ENCODE data around the gene CCDC15.
"Not testable (repeated sequence)": the region's sequence is repeated elsewhere in the genome, so short reads cannot be mapped to it uniquely, and the experiment has no call there.

Gene CCDC15

GRCh38 chr11:124955035-124955434, 1.0 kb downstream of the CCDC15 start:
- H3K4me1 Mint-ChIP-seq, result no peaks in the 10 kb centered on the region
- no peaks in the 10 kb centered on the region for H3K36me3 Mint-ChIP-seq (ENCODE audit: low read depth)
- no peak for DNase-seq
- H3K9me3 Mint-ChIP-seq, result no peaks in the 10 kb centered on the region
- no peak for TF ChIP-seq CTCF (IDR thresholded peaks at IDR 0.05)
- no peak overlapping the region for H3K27ac Mint-ChIP-seq
- no peak overlapping the region for H3K4me3 Mint-ChIP-seq
- peaks cover 1% of the 10 kb centered on the region for H3K27me3 Mint-ChIP-seq (ENCODE audit: low read depth, poor library complexity)

- Mint-ChIP-seq H3K4me1 (no peaks in the 10 kb centered on the region), H3K27ac (no peak overlapping the region), H3K27me3 (ENCODE audit: low read depth, poor library complexity) (peaks cover 9% of the 10 kb centered on the region), H3K9me3 (peaks cover 22% of the 10 kb centered on the region), H3K4me3 (no peak overlapping the region), H3K36me3 (ENCODE audit: low read depth) (peaks cover 11% of the 10 kb centered on the region)
- peak; percentile 73 for TF ChIP-seq CTCF (IDR thresholded peaks at IDR 0.05)
- DNase-seq, result no peak
Measured at GRCh38 chr11:124961972-124962609, 8.1 kb downstream of the CCDC15 start.

DNA sequence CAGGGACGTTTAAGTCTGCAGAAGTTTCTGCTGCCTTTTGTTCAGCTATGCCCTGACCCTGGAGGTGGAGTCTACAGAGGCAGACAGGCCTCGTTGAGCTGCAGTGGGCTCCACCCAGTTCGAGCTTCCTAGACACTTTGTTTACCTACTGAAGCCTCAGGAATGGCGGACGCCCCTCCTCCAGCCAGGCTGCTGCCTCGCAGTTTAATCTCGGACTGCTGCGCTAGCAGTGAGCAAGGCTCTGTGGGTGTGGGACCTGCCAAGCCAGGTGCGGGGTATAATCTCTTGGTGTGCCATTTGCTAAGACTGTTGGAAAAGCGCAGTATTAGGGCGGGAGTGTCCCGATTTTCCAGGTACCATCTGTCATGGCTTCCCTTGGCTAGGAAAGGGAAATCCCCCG, 14.2 kb downstream of the CCDC15 start:
- H3K27me3 Mint-ChIP-seq (ENCODE audit: low read depth, poor library complexity); H3K4me1 Mint-ChIP-seq; H3K4me3 Mint-ChIP-seq; DNase-seq; H3K27ac Mint-ChIP-seq: not testable (repeated sequence)
- Mint-ChIP-seq H3K36me3 (ENCODE audit: low read depth) (peaks cover 27% of the 10 kb centered on the region), H3K9me3 (peaks cover 29% of the 10 kb centered on the region)

- Mint-ChIP-seq H3K4me1 (no peaks in the 10 kb centered on the region), H3K27ac (no peak overlapping the region), H3K27me3 (ENCODE audit: low read depth, poor library complexity) (peaks cover 3% of the 10 kb centered on the region), H3K36me3 (ENCODE audit: low read depth) (peaks cover 18% of the 10 kb centered on the region), H3K4me3 (no peak overlapping the region), H3K9me3 (peaks cover 9% of the 10 kb centered on the region)
- TF ChIP-seq CTCF (IDR thresholded peaks at IDR 0.05), result no peak
- DNase-seq, result no peak
Measured at GRCh38 chr11:124970925-124971324, 16.9 kb downstream of the CCDC15 start.

DNA sequence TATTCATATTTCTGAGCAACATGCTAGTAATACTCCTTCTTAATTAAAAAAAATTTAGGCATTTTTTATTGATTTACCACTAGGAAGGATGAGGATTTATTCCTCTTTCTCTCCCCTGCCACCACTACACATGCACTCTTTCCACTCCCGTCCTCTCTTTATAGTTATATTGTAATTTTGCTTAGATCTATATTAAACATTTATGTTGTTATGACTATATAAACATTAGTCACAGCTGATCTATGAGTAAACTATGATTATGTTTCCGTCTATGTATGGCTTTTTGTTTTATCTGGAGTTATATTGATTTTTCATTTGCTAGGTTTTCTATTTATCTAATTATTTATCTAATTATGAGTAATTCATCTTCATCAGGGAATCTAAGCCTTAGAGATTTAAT, 17.8 kb downstream of the CCDC15 start:
- peaks cover 2% of the 10 kb centered on the region for H3K27me3 Mint-ChIP-seq (ENCODE audit: low read depth, poor library complexity)
- no peak for TF ChIP-seq CTCF (IDR thresholded peaks at IDR 0.05)
- H3K4me3 Mint-ChIP-seq, result no peak overlapping the region
- peaks cover 9% of the 10 kb centered on the region for H3K9me3 Mint-ChIP-seq
- H3K36me3 Mint-ChIP-seq (ENCODE audit: low read depth), result peaks cover 18% of the 10 kb centered on the region
- H3K4me1 Mint-ChIP-seq, result no peaks in the 10 kb centered on the region
- H3K27ac Mint-ChIP-seq, result no peak overlapping the region
- no peak for DNase-seq

DNA sequence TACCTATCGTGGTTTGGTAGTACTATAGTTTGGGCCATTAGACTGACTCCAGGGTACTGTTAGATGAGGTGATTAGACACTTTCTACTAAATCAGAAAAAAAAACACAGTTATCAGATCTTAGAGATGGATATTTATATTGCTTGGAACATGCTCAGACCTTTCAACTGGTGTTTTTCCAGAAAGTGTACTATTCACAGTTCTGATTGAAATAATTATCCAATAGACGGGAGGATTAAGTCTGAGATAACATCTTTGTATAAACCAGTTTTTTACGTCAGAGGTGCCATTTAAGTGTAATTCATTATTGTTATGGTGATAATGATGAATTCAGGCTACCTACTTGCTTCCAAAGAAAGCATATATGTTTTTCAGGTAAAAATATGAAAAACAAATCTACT, 22.5 kb downstream of the CCDC15 start:
- Mint-ChIP-seq H3K4me3 (no peak overlapping the region), H3K27ac (no peak overlapping the region), H3K36me3 (ENCODE audit: low read depth) (peaks cover 37% of the 10 kb centered on the region), H3K4me1 (no peaks in the 10 kb centered on the region), H3K27me3 (ENCODE audit: low read depth, poor library complexity) (no peaks in the 10 kb centered on the region), H3K9me3 (peaks cover 27% of the 10 kb centered on the region)
- no peak for TF ChIP-seq CTCF (IDR thresholded peaks at IDR 0.05)
- DNase-seq, result no peak
